Large intestine (tissue), 12 donors: ENCODE measurements around the gene KDM1B. TPM values are rescaled to one million over a fixed set of nuclear protein-coding genes. Genes with fewer than 3 reads are reported as not detected.

Experiments
- DNase-seq, 2 donors: peaks; one replicate each; pipeline versions ENCODE4 v3.0.0 to v3.0.0-alpha.2; 2013
- H3K27ac ChIP-seq: one replicate; pipeline ENCODE4 v1.5.1; 2013; ENCODE audit warnings: low read length
- H3K27me3 ChIP-seq: 2 replicates; pipeline ENCODE4 v1.6.1; 2013; ENCODE audit warnings: low read length; ENCODE audit not compliant: control insufficient read depth, insufficient read depth
- H3K36me3 ChIP-seq: 2 replicates; pipeline ENCODE4 v1.6.1; 2013; ENCODE audit warnings: low read length; ENCODE audit not compliant: control insufficient read depth, insufficient read depth
- H3K4me1 ChIP-seq: one replicate; pipeline ENCODE4 v1.6.1; 2013; ENCODE audit warnings: low read length; ENCODE audit not compliant: control insufficient read depth, insufficient read depth
- H3K4me3 ChIP-seq: one replicate; pipeline ENCODE4 v1.5.1; 2013; ENCODE audit warnings: low read length
- H3K9me3 ChIP-seq: one replicate; pipeline ENCODE4 v1.6.1; 2013; ENCODE audit warnings: mild to moderate bottlenecking, low read depth, low read length, moderate library complexity; ENCODE audit not compliant: control insufficient read depth
- WGBS: methylation state at CpG from one replicate; pipeline ENCODE4 v1.1.5; 2013; ENCODE audit warnings: low lambda C conversion rate; ENCODE audit not compliant: insufficient coverage; 5-methylcytosine and 5-hydroxymethylcytosine counted together
- long read RNA-seq, 11 donors: transcript quantifications; one replicate each; lab custom pipeline, GENCODE V29; 2026
- polyA plus RNA-seq: library from polyadenylated mRNA; unstranded; fragments of 120-200 nt; gene quantifications from one replicate; pipeline ENCODE4 v1.2.1, GENCODE V29; 2013

Gene KDM1B, protein sequence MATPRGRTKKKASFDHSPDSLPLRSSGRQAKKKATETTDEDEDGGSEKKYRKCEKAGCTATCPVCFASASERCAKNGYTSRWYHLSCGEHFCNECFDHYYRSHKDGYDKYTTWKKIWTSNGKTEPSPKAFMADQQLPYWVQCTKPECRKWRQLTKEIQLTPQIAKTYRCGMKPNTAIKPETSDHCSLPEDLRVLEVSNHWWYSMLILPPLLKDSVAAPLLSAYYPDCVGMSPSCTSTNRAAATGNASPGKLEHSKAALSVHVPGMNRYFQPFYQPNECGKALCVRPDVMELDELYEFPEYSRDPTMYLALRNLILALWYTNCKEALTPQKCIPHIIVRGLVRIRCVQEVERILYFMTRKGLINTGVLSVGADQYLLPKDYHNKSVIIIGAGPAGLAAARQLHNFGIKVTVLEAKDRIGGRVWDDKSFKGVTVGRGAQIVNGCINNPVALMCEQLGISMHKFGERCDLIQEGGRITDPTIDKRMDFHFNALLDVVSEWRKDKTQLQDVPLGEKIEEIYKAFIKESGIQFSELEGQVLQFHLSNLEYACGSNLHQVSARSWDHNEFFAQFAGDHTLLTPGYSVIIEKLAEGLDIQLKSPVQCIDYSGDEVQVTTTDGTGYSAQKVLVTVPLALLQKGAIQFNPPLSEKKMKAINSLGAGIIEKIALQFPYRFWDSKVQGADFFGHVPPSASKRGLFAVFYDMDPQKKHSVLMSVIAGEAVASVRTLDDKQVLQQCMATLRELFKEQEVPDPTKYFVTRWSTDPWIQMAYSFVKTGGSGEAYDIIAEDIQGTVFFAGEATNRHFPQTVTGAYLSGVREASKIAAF
- 11.4 TPM for polyA plus RNA-seq
- long read RNA-seq, donor 1 = 0 reads
- long read RNA-seq, donor 2 = 0 reads
- long read RNA-seq, donor 3, partial matches to known transcripts = 1,403 of 1,403 reads
- long read RNA-seq, donor 3, other reads (novel, unspliced or antisense) = 0 of 1,403 reads
- long read RNA-seq, donor 4 = 0 reads
- long read RNA-seq, donor 5 = 0 reads
- long read RNA-seq, donor 6, partial matches to known transcripts = 383 of 404 reads
- long read RNA-seq, donor 6, other reads (novel, unspliced or antisense) = 21 of 404 reads
- long read RNA-seq, donor 7 = 0 reads
- long read RNA-seq, donor 8 = 0 reads
- long read RNA-seq, donor 9 = 0 reads
- long read RNA-seq, donor 10 = 0 reads
- long read RNA-seq, donor 11, partial matches to known transcripts = 222 of 255 reads
- long read RNA-seq, donor 11, other reads (novel, unspliced or antisense) = 33 of 255 reads

DNA sequence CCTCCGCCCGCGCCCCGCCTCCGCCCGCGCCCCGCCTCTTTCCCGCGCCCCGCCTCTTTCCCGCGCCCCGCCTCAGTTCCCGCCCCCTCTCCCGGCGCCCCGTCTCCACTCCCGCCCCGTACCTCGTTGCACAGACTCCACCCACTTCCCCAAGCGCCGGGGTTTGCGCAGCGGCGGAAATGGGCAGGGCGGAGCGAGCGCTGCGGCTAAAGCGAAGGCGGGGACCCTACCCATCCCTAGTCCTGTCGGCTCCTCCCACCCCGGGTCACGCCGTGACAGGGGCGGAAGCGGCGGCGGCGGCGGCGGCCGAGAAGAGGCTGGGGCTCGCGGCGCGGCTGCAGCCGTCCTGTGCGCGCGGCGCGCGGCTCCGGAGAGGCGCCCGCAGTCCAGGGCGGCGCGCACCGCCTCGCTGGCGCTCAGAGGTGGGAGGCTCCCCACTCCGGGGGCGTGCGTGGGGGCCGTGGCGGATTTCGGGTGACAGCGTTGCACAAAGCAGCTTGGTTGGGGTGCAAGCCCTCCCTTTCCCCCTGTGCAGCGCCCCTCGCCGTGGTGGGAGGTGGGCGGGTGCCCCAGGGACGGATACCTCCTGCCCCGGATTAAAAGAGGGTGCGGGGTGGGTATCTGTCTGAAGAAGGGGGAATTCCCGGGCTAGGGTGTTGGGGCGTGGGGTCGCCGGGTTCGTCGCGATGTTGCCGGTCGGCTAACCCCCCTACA lies at the start of gene KDM1B:
Gene KDM1B, plus strand, starts transcription at position 273 of the 714 bp plus-strand sequence. CDS start 4,474 bp downstream, outside the sequence.
- DNase-seq = peak; percentile 98 to 99
- Histone ChIP-seq H3K27me3 (no peaks in the 10 kb centered on the region), H3K4me1 (peaks cover 13% of the 10 kb centered on the region), H3K9me3 (no peaks in the 10 kb centered on the region), H3K36me3 (peaks cover 5% of the 10 kb centered on the region), H3K4me3 (peak within 1 kb of the TSS; percentile 94), H3K27ac (peak within 1 kb of the TSS; percentile 98)
- WGBS = no CpG with 5 or more reads among the region's 87 CpGs

DNA sequence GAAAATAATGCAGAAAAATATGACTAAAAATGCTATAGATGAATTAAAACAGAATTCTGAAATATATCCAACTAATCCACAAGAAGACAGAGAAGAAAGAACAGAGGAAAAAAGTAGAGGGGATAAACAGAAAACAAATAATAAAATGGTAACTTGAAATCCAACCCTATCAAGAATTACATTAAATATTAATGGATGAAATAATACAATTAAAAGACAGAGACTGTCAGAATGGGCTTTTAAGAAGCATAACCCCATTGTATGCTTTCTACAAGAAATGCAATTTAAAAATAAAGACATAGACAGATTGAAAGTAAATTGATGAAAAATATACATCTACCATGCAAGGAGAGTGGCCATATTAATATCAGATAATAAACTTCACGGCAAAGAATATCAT lies 48.2 kb upstream of the KDM1B start:
- Histone ChIP-seq H3K4me3 (no peak overlapping the region), H3K36me3 (no peaks in the 10 kb centered on the region), H3K27me3 (no peaks in the 10 kb centered on the region), H3K9me3 (no peaks in the 10 kb centered on the region), H3K27ac (no peak overlapping the region), H3K4me1 (no peaks in the 10 kb centered on the region)
- no peak for DNase-seq
- WGBS = no CpG with 5 or more reads among the region's 1 CpG

GRCh38 chr6:18110162-18110561 lies 45.1 kb upstream of the KDM1B start:
- Histone ChIP-seq H3K27ac (no peak overlapping the region), H3K9me3 (no peaks in the 10 kb centered on the region), H3K27me3 (no peaks in the 10 kb centered on the region), H3K4me1 (no peaks in the 10 kb centered on the region), H3K4me3 (no peak overlapping the region), H3K36me3 (no peaks in the 10 kb centered on the region)
- no peak for DNase-seq

DNA sequence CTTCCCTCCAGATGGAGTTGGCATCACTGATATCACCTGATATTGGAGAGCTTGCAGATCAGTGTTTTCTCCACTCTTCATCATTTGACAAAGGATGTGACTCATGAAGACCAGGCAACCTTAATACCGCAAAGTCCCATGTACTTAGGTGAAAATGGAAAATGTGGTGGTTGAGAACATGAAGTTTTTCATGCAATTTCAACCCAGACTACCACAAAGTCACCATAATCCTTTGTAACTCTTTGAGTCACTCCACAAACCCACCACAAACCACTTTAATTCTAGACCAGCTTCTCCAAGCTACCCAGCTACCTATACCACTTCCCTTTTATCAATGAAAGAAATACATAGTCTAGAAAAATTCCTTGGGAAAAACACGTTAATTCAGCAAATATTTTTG lies 39.9 kb upstream of the KDM1B start:
- Histone ChIP-seq H3K4me1 (peaks cover 9% of the 10 kb centered on the region), H3K4me3 (no peak overlapping the region), H3K27me3 (no peaks in the 10 kb centered on the region), H3K9me3 (no peaks in the 10 kb centered on the region), H3K27ac (no peak overlapping the region), H3K36me3 (no peaks in the 10 kb centered on the region)
- WGBS = 100% methylated on average over 1 of the region's 2 CpGs
- DNase-seq = no peak

DNA sequence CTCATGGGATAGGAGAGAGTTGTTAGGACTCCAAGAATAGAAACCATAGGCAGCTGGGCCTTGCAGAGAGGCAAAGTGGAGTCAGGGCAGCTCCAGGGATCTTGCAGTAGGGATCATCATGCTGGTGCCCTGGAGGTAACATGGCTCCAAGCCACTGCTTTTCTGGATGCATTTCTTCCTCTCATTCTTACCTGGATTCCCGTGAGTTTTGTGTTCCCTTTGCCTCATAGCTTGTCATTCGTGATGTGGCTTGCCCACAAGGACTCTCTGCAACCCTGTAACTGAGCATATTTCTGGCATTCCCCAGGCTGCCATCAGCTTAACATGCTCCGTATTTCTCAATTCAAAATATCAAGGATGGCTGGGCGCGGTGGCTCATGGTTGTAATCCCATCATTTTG lies 38.1 kb upstream of the KDM1B start:
- Histone ChIP-seq H3K27ac (no peak overlapping the region), H3K4me3 (no peak overlapping the region), H3K9me3 (peaks cover 6% of the 10 kb centered on the region), H3K4me1 (peaks cover 16% of the 10 kb centered on the region), H3K27me3 (no peaks in the 10 kb centered on the region), H3K36me3 (no peaks in the 10 kb centered on the region)
- WGBS = 100% methylated on average over 2 of the region's 5 CpGs
- DNase-seq = no peak

DNA sequence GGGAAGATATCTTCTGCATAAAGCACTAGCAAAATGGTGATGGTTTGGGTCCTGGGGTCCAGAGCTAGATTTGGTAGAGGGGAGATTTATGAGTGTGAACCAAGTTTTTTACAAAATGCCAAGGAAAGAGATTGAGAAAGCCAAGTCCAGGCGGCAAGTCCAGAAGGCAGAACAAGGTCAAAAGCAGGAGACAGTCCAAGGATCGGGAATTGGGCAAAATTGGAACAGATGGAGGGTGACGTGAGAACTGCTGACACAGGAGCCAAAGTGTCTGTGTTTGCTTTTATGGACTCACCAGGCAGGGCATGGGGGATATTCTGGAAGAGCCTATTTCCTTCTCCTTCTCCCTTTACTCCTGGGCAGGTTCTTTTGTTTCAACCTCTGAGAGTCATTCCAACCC lies 36.9 kb upstream of the KDM1B start:
- peaks cover 6% of the 10 kb centered on the region for H3K9me3 ChIP-seq
- no peak overlapping the region for H3K4me3 ChIP-seq
- no CpG with 5 or more reads among the region's 3 CpGs for WGBS
- no peaks in the 10 kb centered on the region for H3K27me3 ChIP-seq
- DNase-seq = no peak
- H3K36me3 ChIP-seq = no peaks in the 10 kb centered on the region
- H3K4me1 ChIP-seq = peaks cover 22% of the 10 kb centered on the region
- no peak overlapping the region for H3K27ac ChIP-seq

- H3K27ac ChIP-seq = peak overlapping the region; percentile 65
- no CpG with 5 or more reads among the region's 5 CpGs for WGBS
Measured at GRCh38 chr6:18119236-18119635, 36.0 kb upstream of the KDM1B start.

GRCh38 chr6:18121580-18122127 lies 33.6 kb upstream of the KDM1B start:
- peaks cover 6% of the 10 kb centered on the region for H3K9me3 ChIP-seq
- no peaks in the 10 kb centered on the region for H3K36me3 ChIP-seq
- no peaks in the 10 kb centered on the region for H3K27me3 ChIP-seq
- DNase-seq = peak in 1 of 2 donors; percentile 6
- H3K4me1 ChIP-seq = peaks cover 22% of the 10 kb centered on the region
- 100% methylated on average over 1 of the region's 19 CpGs for WGBS
- no peak overlapping the region for H3K4me3 ChIP-seq
- H3K27ac ChIP-seq = no peak overlapping the region

More at GRCh38 chr6:18119236-18119635, 36.0 kb upstream of the KDM1B start:
- Histone ChIP-seq H3K9me3 (peaks cover 6% of the 10 kb centered on the region), H3K36me3 (no peaks in the 10 kb centered on the region), H3K4me3 (no peak overlapping the region), H3K27me3 (no peaks in the 10 kb centered on the region), H3K4me1 (peaks cover 22% of the 10 kb centered on the region)
- peak; percentile 71 to 79 for DNase-seq

- Histone ChIP-seq H3K27me3 (no peaks in the 10 kb centered on the region), H3K4me3 (peak within 1 kb of the TSS; percentile 45), H3K4me1 (peaks cover 22% of the 10 kb centered on the region), H3K36me3 (no peaks in the 10 kb centered on the region), H3K9me3 (peaks cover 6% of the 10 kb centered on the region), H3K27ac (no peak within 1 kb of the TSS)
- WGBS = no CpG with 5 or more reads among the region's 82 CpGs
- peak; percentile 90 to 93 for DNase-seq
Measured at GRCh38 chr6:18122128-18123093, 32.8 kb upstream of the KDM1B start, which contains the start of gene NHLRC1. Gene NHLRC1 (minus strand): TSS chr6:18122677. CDS start chr6:18122606, 71 bp downstream.
